ACHN (cell line): Measurements from ENCODE around the gene USHBP1.

Experiments
- DNase-seq: peaks from one replicate; pipeline ENCODE4 v3.0.0-alpha.2; 2015
- in situ Hi-C: cut with HindIII; loops from 2 replicates; pipeline ENCODE4 v1.10.0; 2017; ENCODE audit warnings: low sequenced_read_pairs, low pct_ligation_motif_present, low pct_unique_long_range_greater_than_20kb

The USHBP1 gene

GRCh38 chr19:17243830-17244617 is 20.5 kb downstream of the USHBP1 start:
- DNase-seq: peak; percentile 49
- in situ Hi-C loops: no loop called here

GRCh38 chr19:17243211-17243829 is 21.2 kb downstream of the USHBP1 start:
- DNase-seq: no peak
- in situ Hi-C loops: no loop called here

GRCh38 chr19:17242431-17243208 is 21.9 kb downstream of the USHBP1 start:
- in situ Hi-C loops: no loop called here
- no peak for DNase-seq

GRCh38 chr19:17240826-17241399 is 23.6 kb downstream of the USHBP1 start:
- in situ Hi-C loops: no loop called here
- DNase-seq: no peak

GRCh38 chr19:17240062-17240752 is 24.3 kb downstream of the USHBP1 start:
- in situ Hi-C loops: no loop called here
- DNase-seq: no peak

- DNase-seq: no peak
- in situ Hi-C loops: no loop called here
Observed at GRCh38 chr19:17237747-17238706, 26.5 kb downstream of the USHBP1 start.

GRCh38 chr19:17236811-17237543 is 27.6 kb downstream of the USHBP1 start:
- in situ Hi-C loops: no loop called here
- no peak for DNase-seq

GRCh38 chr19:17235971-17236777 is 28.4 kb downstream of the USHBP1 start:
- in situ Hi-C loops: no loop called here

GRCh38 chr19:17235300-17235970 is 29.1 kb downstream of the USHBP1 start:
- in situ Hi-C loops: no loop called here
- peak; percentile 76 for DNase-seq

More at GRCh38 chr19:17235971-17236777, 28.4 kb downstream of the USHBP1 start:
- peak; percentile 57 for DNase-seq

GRCh38 chr19:17234911-17235299 is 29.6 kb downstream of the USHBP1 start:
- in situ Hi-C loops: no loop called here
- DNase-seq: peak; percentile 63

GRCh38 chr19:17232258-17232657 is 32.3 kb downstream of the USHBP1 start:
- no peak for DNase-seq
- in situ Hi-C loops: no loop called here

- in situ Hi-C loops: no loop called here
- no peak for DNase-seq
Observed at GRCh38 chr19:17229890-17230289, 34.7 kb downstream of the USHBP1 start.

- no peak for DNase-seq
- in situ Hi-C loops: no loop called here
Observed at GRCh38 chr19:17227798-17228367, 36.7 kb downstream of the USHBP1 start.

GRCh38 chr19:17226002-17226933 is 38.3 kb downstream of the USHBP1 start, which contains the start of gene OCEL1:
OCEL1 (plus strand) TSS chr19:17226226; CDS start chr19:17226248, 22 bp downstream.
- peak; percentile 96 for DNase-seq
- in situ Hi-C loops: no loop called here
